Neural progenitor cell (in vitro differentiated cells): ENCODE data around the gene IFTAP. TPM values are rescaled to one million over a fixed set of nuclear protein-coding genes. Genes with fewer than 3 reads are reported as not detected.

Source experiments
- DNase-seq: peaks from one replicate; pipeline ENCODE4 v3.0.0-alpha.2; 2016; ENCODE audit warnings: low spot score
- H2AFZ ChIP-seq: fragments of 200-600 bp; sonication (generic); replicated peaks from 2 replicates; pipeline ENCODE4 v1.6.1; 2016; ENCODE audit warnings: antibody characterized with exemption
- H3F3A ChIP-seq: fragments of 200-600 bp; sonication (generic); 2 replicates; pipeline ENCODE4 v1.6.1; 2016; ENCODE audit warnings: antibody characterized with exemption, low read depth
- H3K27ac ChIP-seq: fragments of 200-600 bp; sonication (generic); 2 replicates; pipeline ENCODE4 v1.5.1; 2016; ENCODE audit warnings: mild to moderate bottlenecking
- H3K27me3 ChIP-seq: fragments of 200-600 bp; sonication (generic); 2 replicates; pipeline ENCODE4 v1.6.1; 2016; ENCODE audit warnings: mild to moderate bottlenecking, moderate library complexity
- H3K36me3 ChIP-seq: fragments of 200-600 bp; sonication (generic); 2 replicates; pipeline ENCODE4 v1.5.1; 2016
- H3K4me1 ChIP-seq: fragments of 200-600 bp; sonication (generic); 2 replicates; pipeline ENCODE4 v1.6.1; 2016; ENCODE audit warnings: mixed run types
- H3K4me2 ChIP-seq: fragments of 200-600 bp; sonication (generic); 2 replicates; pipeline ENCODE4 v1.6.1; 2016
- H3K4me3 ChIP-seq: fragments of 200-600 bp; sonication (generic); 2 replicates; pipeline ENCODE4 v1.5.1; 2016
- H3K79me2 ChIP-seq: fragments of 200-600 bp; sonication (generic); 2 replicates; pipeline ENCODE4 v1.6.1; 2016; ENCODE audit warnings: low read depth
- H3K9ac ChIP-seq: fragments of 200-600 bp; sonication (generic); 2 replicates; pipeline ENCODE4 v1.6.1; 2016
- H3K9me3 ChIP-seq: fragments of 200-600 bp; sonication (generic); 2 replicates; pipeline ENCODE4 v1.5.1; 2016; ENCODE audit warnings: low read depth
- H4K20me1 ChIP-seq: fragments of 200-600 bp; sonication (generic); 2 replicates; pipeline ENCODE4 v1.6.1; 2016; ENCODE audit warnings: low read depth
- H3K27ac Mint-ChIP-seq: 3 replicates; pipeline ENCODE4 v1.8.0; 2021; ENCODE audit warnings: mixed read lengths
- H3K27me3 Mint-ChIP-seq: 2 replicates; pipeline ENCODE4 v1.8.0; 2022; ENCODE audit warnings: low read depth, mild to moderate bottlenecking, inconsistent platforms, moderate library complexity, mixed read lengths; ENCODE audit not compliant: insufficient read depth
- H3K36me3 Mint-ChIP-seq: 3 replicates; pipeline ENCODE4 v1.8.0; 2021; ENCODE audit warnings: mixed read lengths
- H3K4me1 Mint-ChIP-seq: 3 replicates; pipeline ENCODE4 v1.8.0; 2021; ENCODE audit warnings: mixed read lengths
- H3K4me3 Mint-ChIP-seq: 3 replicates; pipeline ENCODE4 v1.8.0; 2021; ENCODE audit warnings: mild to moderate bottlenecking, moderate library complexity, mixed read lengths
- H3K9me3 Mint-ChIP-seq: 3 replicates; pipeline ENCODE4 v1.8.0; 2020; ENCODE audit warnings: mixed read lengths
- EZH2 ChIP-seq: fragments of 200-600 bp; sonication (generic); IDR thresholded peaks from 2 replicates; pipeline ENCODE4 v1.6.1; 2017; ENCODE audit warnings: antibody characterized with exemption, mild to moderate bottlenecking, moderate library complexity
- EZH2phosphoT487 ChIP-seq: fragments of 200-600 bp; sonication (generic); IDR thresholded peaks from 2 replicates; pipeline ENCODE4 v1.6.1; 2017; ENCODE audit warnings: antibody characterized with exemption
- total RNA-seq: library from RNA; depleted of rRNA; stranded (reverse); fragments of >200 nt; gene quantifications from 2 replicates; pipeline ENCODE4 v1.2.3, GENCODE V29; 2015; ENCODE audit warnings: low replicate concordance
- TF ChIP-seq, protein P1 (sequence below): fragments of 200-600 bp; sonication (generic); IDR thresholded peaks from 2 replicates; pipeline ENCODE4 v1.5.1; 2017; ENCODE audit warnings: antibody characterized with exemption, mild to moderate bottlenecking

IFTAP gene
- total RNA-seq, 1 donor from 2014 or later = 112 TPM

DNA sequence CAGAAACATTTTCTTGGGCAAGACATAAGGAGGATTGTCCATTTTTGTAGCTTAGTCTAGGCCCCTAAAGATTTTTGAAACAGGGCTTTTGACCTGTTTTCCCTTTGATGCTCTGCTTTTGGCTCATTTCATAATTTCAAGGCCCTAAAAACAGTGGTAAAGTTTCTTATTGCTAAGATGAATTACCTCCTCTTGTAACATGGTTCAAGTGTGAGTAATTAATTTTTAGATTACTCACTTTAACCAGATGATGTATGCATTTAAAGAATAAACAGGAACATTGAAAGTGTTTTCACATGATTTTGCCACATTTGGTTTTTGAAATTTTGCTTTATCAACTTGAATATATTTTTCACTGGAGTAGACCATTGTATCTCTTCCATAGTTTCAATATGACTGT, 2.6 kb downstream of the IFTAP start:
- peaks cover 14% of the 10 kb centered on the region for H3K27me3 ChIP-seq
- H4K20me1 ChIP-seq = no peaks in the 10 kb centered on the region
- Mint-ChIP-seq H3K4me1 (peaks cover 9% of the 10 kb centered on the region), H3K4me3 (no peak overlapping the region), H3K36me3 (no peaks in the 10 kb centered on the region), H3K27me3 (no peaks in the 10 kb centered on the region), H3K27ac (no peak overlapping the region), H3K9me3 (no peaks in the 10 kb centered on the region)
- H3K36me3 ChIP-seq = no peaks in the 10 kb centered on the region
- peaks cover 4% of the 10 kb centered on the region for H3F3A ChIP-seq
- H3K27ac ChIP-seq = no peak overlapping the region
- no peak overlapping the region for H3K9ac ChIP-seq
- no peaks in the 10 kb centered on the region for H3K9me3 ChIP-seq
- peaks cover 9% of the 10 kb centered on the region for H3K4me1 ChIP-seq
- no peak overlapping the region for H2AFZ ChIP-seq
- DNase-seq = no peak
- no peak for TF ChIP-seq EZH2
- TF ChIP-seq, protein P1, sequence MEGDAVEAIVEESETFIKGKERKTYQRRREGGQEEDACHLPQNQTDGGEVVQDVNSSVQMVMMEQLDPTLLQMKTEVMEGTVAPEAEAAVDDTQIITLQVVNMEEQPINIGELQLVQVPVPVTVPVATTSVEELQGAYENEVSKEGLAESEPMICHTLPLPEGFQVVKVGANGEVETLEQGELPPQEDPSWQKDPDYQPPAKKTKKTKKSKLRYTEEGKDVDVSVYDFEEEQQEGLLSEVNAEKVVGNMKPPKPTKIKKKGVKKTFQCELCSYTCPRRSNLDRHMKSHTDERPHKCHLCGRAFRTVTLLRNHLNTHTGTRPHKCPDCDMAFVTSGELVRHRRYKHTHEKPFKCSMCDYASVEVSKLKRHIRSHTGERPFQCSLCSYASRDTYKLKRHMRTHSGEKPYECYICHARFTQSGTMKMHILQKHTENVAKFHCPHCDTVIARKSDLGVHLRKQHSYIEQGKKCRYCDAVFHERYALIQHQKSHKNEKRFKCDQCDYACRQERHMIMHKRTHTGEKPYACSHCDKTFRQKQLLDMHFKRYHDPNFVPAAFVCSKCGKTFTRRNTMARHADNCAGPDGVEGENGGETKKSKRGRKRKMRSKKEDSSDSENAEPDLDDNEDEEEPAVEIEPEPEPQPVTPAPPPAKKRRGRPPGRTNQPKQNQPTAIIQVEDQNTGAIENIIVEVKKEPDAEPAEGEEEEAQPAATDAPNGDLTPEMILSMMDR = no peak
- TF ChIP-seq EZH2phosphoT487 = no peak
- H3K79me2 ChIP-seq = peaks cover 10% of the 10 kb centered on the region
- no peak overlapping the region for H3K4me2 ChIP-seq
- no peak overlapping the region for H3K4me3 ChIP-seq

DNA sequence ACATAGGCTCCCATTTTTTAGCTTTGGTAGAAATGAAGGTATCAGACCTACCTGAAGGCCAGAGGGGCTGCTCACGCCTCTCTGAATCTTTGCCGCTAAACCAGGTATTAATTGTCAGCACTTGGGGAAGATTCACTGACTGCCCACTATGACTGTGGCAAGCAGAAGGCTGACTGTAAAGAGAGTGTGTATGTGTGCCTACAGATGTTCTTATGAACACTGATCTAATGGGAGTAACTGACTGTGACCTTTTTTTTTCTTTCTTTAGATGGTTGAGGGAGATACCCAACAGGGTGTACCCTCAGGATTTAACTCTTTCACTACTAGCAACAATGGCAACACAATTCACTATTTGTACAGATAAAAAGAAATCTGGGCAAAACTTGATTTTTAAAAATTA, 3.7 kb downstream of the IFTAP start, which contains the start of gene RAG2:
RAG2 (minus strand) TSS at position 186 of the 400 bp plus-strand sequence. CDS start 4,068 bp downstream, outside the sequence.
- DNase-seq = no peak
- no peak within 1 kb of the TSS for H3K4me3 Mint-ChIP-seq
- Histone ChIP-seq H3F3A (peaks cover 4% of the 10 kb centered on the region), H3K79me2 (peaks cover 10% of the 10 kb centered on the region), H3K4me2 (no peak within 1 kb of the TSS), H3K27me3 (peaks cover 2% of the 10 kb centered on the region), H3K9me3 (no peaks in the 10 kb centered on the region), H3K9ac (no peak within 1 kb of the TSS), H3K4me1 (peaks cover 9% of the 10 kb centered on the region), H3K36me3 (no peaks in the 10 kb centered on the region), H3K4me3 (no peak within 1 kb of the TSS), H3K27ac (no peak within 1 kb of the TSS), H2AFZ (no peak within 1 kb of the TSS), H4K20me1 (no peaks in the 10 kb centered on the region)
- TF ChIP-seq, protein P1 = no peak
- no peak for TF ChIP-seq EZH2
- no peak for TF ChIP-seq EZH2phosphoT487
- no peaks in the 10 kb centered on the region for H3K9me3 Mint-ChIP-seq
- H3K27me3 Mint-ChIP-seq = peaks cover 3% of the 10 kb centered on the region
- H3K27ac Mint-ChIP-seq = no peak within 1 kb of the TSS
- H3K36me3 Mint-ChIP-seq = no peaks in the 10 kb centered on the region
- peaks cover 9% of the 10 kb centered on the region for H3K4me1 Mint-ChIP-seq

DNA sequence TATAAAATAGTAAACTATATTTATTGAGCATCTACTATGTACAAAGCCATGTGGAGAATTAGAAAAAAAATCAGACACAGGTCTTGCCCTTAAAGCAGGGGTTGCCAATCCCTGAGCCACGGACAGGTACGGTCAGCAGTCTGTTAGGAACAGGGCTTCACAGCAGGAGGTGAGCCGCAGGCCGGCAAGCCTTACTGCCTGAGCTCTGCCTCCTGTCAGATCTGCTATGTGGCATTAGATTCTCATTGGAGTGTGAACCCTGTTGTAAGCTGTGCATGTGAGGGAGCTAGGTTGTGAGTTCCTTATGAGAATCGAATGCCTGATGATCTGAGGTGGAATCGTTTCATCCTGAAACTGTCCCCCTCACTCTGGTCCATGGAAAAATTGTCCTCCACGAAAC, 5.9 kb downstream of the IFTAP start:
- no peaks in the 10 kb centered on the region for H3K27me3 ChIP-seq
- no peaks in the 10 kb centered on the region for H4K20me1 ChIP-seq
- peaks cover 3% of the 10 kb centered on the region for H3K27me3 Mint-ChIP-seq
- H3K36me3 ChIP-seq = no peaks in the 10 kb centered on the region
- H3K27ac ChIP-seq = no peak overlapping the region
- no peaks in the 10 kb centered on the region for H3K36me3 Mint-ChIP-seq
- H3K9me3 Mint-ChIP-seq = no peaks in the 10 kb centered on the region
- H3K79me2 ChIP-seq = peaks cover 7% of the 10 kb centered on the region
- peaks cover 3% of the 10 kb centered on the region for H3K4me1 Mint-ChIP-seq
- H3F3A ChIP-seq = peaks cover 4% of the 10 kb centered on the region
- no peak overlapping the region for H3K27ac Mint-ChIP-seq
- H3K9ac ChIP-seq = no peak overlapping the region
- no peak overlapping the region for H3K4me3 ChIP-seq
- DNase-seq = peak; percentile 51
- TF ChIP-seq, protein P1 = no peak
- TF ChIP-seq EZH2 (no peak), EZH2phosphoT487 (no peak)
- no peaks in the 10 kb centered on the region for H3K9me3 ChIP-seq
- H3K4me3 Mint-ChIP-seq = no peak overlapping the region
- no peak overlapping the region for H2AFZ ChIP-seq
- peaks cover 6% of the 10 kb centered on the region for H3K4me1 ChIP-seq
- H3K4me2 ChIP-seq = no peak overlapping the region
